Testis (tissue), 3 donors: ENCODE measurements around the gene CEP131. TPM values are rescaled to one million over a fixed set of nuclear protein-coding genes. Genes with fewer than 3 reads are reported as not detected.

Source experiments
- DNase-seq: peaks from one replicate; pipeline ENCODE4 v3.0.0-alpha.2; 2019
- H3K27ac ChIP-seq, 2 donors: fragments of 200-600 bp; sonication (generic); one replicate each; pipeline ENCODE4 v1.5.1; 2019
- H3K27me3 ChIP-seq: fragments of 200-600 bp; sonication (generic); one replicate; pipeline ENCODE4 v1.5.1; 2019
- H3K36me3 ChIP-seq: fragments of 200-600 bp; sonication (generic); one replicate; pipeline ENCODE4 v1.5.1; 2017; ENCODE audit warnings: low read depth; ENCODE audit errors: missing control alignments
- H3K4me1 ChIP-seq: fragments of 200-600 bp; sonication (generic); one replicate; pipeline ENCODE4 v1.5.1; 2019
- H3K4me3 ChIP-seq, 2 donors: fragments of 200-600 bp; sonication (generic); one replicate each; pipeline ENCODE4 v1.5.1; 2017 to 2019
- H3K9me3 ChIP-seq: fragments of 200-600 bp; sonication (generic); one replicate; pipeline ENCODE4 v1.5.1; 2017
- CTCF ChIP-seq, 3 experiments: fragments of 450-650 bp in 2 of 3; fragments of 200-600 bp in 1 of 3; sonication (generic) in 1 of 3; IDR thresholded peaks; one replicate each; pipeline ENCODE4 v1.5.1; 2016 to 2019; ENCODE audit warnings: antibody characterized with exemption in 3 of 3, mild to moderate bottlenecking in 2 of 3, moderate library complexity in 1 of 3
- POLR2A ChIP-seq: fragments of 450-650 bp; IDR thresholded peaks from one replicate; pipeline ENCODE4 v1.6.1; 2017; ENCODE audit warnings: antibody characterized with exemption, mild to moderate bottlenecking, moderate library complexity
- WGBS, 2 donors: methylation state at CpG; one replicate each; pipeline ENCODE4 v1.1.5; 2018; 5-methylcytosine and 5-hydroxymethylcytosine counted together
- intact Hi-C: fragments of 100-400 bp; cut with DNase I; formaldehyde crosslinking; loops from one replicate; pipeline ENCODE4 v1.15.1; 2023; ENCODE audit warnings: low total_unique reads
- polyA plus RNA-seq: library from polyadenylated mRNA; stranded (reverse); fragments of 350-450 nt; fragmentation: Illumina TruSeq; extraction: RNeasy Lipid Tissue Mini Kit (QIAGEN cat#74804); gene quantifications from one replicate; pipeline ENCODE4 v1.2.3, GENCODE V29; 2014; ENCODE audit warnings: low read depth, low replicate concordance; ENCODE audit not compliant: insufficient read depth
- total RNA-seq, 2 donors: library from RNA; depleted of rRNA; stranded (reverse); fragments of >200 nt; gene quantifications; one replicate each; pipeline ENCODE4 v1.2.3, GENCODE V29; 2016

CEP131 gene
- total and polyA plus RNA-seq, 3 donors from 2014 or later: 28.9 to 48.7 (median 42.9) TPM

- Histone ChIP-seq H3K27me3 (no peaks in the 10 kb centered on the region), H3K27ac (no peak overlapping the region), H3K4me1 (peaks cover 18% of the 10 kb centered on the region), H3K9me3 (no peaks in the 10 kb centered on the region), H3K36me3 (no peaks in the 10 kb centered on the region), H3K4me3 (no peak overlapping the region)
- intact Hi-C loops: no loop called here
- DNase-seq: no peak
- 84 to 85% methylated on average over 9 to 11 of the region's 11 CpGs for WGBS, 2 donors
- TF ChIP-seq POLR2A (no peak), CTCF (IDR thresholded peaks at IDR 0.05) (no peak)
Measured at GRCh38 chr17:81218991-81219390, 3.8 kb downstream of the CEP131 start.

- Histone ChIP-seq H3K27me3 (no peaks in the 10 kb centered on the region), H3K36me3 (no peaks in the 10 kb centered on the region), H3K4me3 (no peak overlapping the region), H3K27ac (no peak overlapping the region), H3K4me1 (peaks cover 13% of the 10 kb centered on the region), H3K9me3 (no peaks in the 10 kb centered on the region)
- intact Hi-C loops: no loop called here
- no peak for TF ChIP-seq POLR2A
- no peak for TF ChIP-seq CTCF (IDR thresholded peaks at IDR 0.05)
- DNase-seq: no peak
- WGBS, 2 donors: 87 to 96% methylated on average over 13 of the region's 13 CpGs
Measured at GRCh38 chr17:81218459-81218858, 4.3 kb downstream of the CEP131 start.

DNA sequence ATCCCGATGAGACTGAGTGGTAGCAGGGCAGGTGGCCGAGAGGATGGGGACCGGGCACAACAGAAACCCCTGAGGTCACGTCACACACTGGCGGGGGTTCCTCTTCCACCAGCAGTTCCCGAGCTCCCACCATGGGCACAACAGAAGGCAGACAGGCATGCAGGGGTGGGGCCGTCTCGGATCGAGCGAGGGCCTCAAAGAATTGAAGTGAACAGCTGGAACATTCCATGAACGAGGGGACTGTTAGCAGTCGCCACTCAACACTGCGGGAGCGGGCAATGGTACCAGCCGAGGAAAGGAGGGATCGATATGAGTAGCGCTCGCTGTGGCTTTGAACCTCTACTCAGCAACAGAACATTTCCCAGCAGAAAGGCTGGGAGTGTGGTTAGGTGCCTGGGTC, 5.3 kb downstream of the CEP131 start:
- 93 to 94% methylated on average over 15 to 18 of the region's 18 CpGs for WGBS, 2 donors
- intact Hi-C loops: no loop called here
- Histone ChIP-seq H3K4me1 (peaks cover 11% of the 10 kb centered on the region), H3K36me3 (no peaks in the 10 kb centered on the region), H3K9me3 (no peaks in the 10 kb centered on the region), H3K27ac (no peak overlapping the region), H3K4me3 (no peak overlapping the region), H3K27me3 (no peaks in the 10 kb centered on the region)
- no peak for DNase-seq
- TF ChIP-seq CTCF (IDR thresholded peaks at IDR 0.05) (no peak), POLR2A (no peak)

DNA sequence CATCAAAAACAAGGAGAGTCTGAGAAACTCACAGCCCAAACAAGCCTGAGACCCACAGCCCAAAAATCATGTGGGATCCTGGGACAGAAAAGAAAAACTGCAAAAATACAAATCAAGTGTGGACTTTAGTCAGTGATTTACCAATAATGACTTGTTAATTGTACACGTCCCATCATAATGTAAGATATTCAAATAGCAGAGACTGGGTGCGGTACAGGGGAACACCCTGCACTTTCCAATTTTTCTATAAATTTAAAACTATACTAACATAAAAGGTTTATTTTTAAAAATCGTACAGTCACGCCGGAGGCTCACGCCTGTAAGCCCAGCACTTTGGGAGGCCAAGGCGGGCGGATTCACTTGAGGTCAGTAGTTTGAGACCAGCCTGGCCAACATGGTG, 8.8 kb downstream of the CEP131 start:
- no peaks in the 10 kb centered on the region for H3K27me3 ChIP-seq
- no peaks in the 10 kb centered on the region for H3K4me1 ChIP-seq
- no peak overlapping the region for H3K4me3 ChIP-seq
- no peak for TF ChIP-seq POLR2A
- no peak for TF ChIP-seq CTCF (IDR thresholded peaks at IDR 0.05)
- no peaks in the 10 kb centered on the region for H3K9me3 ChIP-seq
- intact Hi-C loops: no loop called here
- 92 to 94% methylated on average over 8 of the region's 8 CpGs for WGBS, 2 donors
- H3K36me3 ChIP-seq: no peaks in the 10 kb centered on the region
- no peak for DNase-seq
- no peak overlapping the region for H3K27ac ChIP-seq

- Histone ChIP-seq H3K27me3 (no peaks in the 10 kb centered on the region), H3K4me3 (no peak overlapping the region), H3K9me3 (no peaks in the 10 kb centered on the region), H3K27ac (no peak overlapping the region), H3K4me1 (no peaks in the 10 kb centered on the region), H3K36me3 (no peaks in the 10 kb centered on the region)
- 89 to 90% methylated on average over 5 to 9 of the region's 9 CpGs for WGBS, 2 donors
- no peak for DNase-seq
- intact Hi-C loops: no loop called here
- TF ChIP-seq POLR2A (no peak), CTCF (IDR thresholded peaks at IDR 0.05) (no peak)
Measured at GRCh38 chr17:81212365-81212764, 10.4 kb downstream of the CEP131 start.
